Stimulated activated CD8-positive, alpha-beta memory T cell treated with anti-CD3 and anti-CD28 coated beads, Interleukin-12 subunit alpha, Interleukin-12 subunit beta, amount 100 ng/mL, for 24 hours (primary cell): Measurements from ENCODE around the gene ADAMTSL2.
"Not testable (repeated sequence)": the region's sequence is repeated elsewhere in the genome, so short reads cannot be mapped to it uniquely, and the experiment has no call there.

Source experiments
- DNase-seq: peaks from one replicate; pipeline ENCODE4 v3.0.0-alpha.2; 2020; ENCODE audit errors: extremely low read depth

The ADAMTSL2 gene

DNA sequence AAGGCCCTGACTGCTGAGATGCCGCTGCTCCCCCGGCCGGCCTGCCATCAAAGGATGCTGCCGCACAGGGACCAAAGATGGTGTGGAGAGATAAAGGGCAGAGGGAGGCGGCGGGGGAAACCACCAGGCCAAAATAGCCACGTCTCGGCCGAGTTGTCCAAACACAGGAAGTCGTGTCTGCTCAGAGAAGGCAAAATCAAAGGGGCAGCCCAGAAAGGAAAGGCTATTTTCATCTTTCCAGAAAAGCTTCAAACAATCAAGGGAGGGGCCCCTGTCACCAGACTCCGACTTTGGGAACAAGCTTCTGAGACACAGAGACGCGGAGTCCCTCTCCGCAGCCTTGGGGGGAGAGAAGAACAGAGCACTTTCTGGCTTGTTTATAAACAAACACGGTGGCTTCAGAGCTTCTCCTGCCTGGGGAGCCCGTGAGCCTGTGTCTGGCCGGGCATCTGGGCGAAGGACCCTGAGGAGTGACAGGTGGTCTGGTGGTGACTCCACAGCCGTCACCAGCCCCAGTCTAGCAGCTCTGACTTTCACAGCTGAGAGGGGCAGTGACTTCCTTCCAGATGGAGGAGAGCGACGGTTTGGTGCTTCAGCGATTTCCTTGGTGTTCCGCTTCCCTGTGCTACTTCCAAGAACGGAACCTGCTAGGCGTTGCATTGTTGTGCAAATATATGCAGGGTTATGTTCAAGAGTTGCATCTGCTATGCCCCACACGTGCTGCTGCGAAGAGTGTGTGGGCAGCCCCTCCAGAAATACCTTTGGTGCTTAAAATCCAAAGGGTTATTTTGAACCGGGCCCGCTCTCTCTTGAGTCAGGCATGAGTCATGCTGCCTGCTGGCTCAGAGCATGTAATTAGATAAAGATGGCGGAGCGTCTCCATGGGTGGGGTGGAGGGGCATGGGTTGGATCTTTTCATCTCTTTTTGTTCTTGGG lies 24.0 kb downstream of the ADAMTSL2 start:
- DNase-seq, result no peak

DNA sequence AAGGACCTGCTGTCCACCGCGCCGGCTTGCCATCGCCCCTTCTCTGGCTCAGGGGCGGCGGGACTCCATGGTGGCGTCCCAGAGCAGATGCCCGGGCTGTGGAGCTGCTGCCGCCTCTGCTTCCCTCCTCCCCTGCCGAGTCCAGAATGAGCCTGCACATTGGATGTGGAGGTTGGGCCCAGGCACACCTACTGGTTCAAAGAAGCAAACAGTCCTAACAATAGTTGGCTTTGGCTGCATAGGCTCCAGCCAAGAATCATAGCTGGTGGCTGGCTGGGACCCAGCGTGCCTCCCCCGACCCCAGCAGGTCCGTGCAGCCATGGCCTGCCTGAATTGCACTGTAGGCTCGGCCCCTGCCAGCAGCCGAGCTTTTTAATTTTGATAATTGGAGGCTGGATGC lies 25.8 kb downstream of the ADAMTSL2 start:
- DNase-seq, result no peak

DNA sequence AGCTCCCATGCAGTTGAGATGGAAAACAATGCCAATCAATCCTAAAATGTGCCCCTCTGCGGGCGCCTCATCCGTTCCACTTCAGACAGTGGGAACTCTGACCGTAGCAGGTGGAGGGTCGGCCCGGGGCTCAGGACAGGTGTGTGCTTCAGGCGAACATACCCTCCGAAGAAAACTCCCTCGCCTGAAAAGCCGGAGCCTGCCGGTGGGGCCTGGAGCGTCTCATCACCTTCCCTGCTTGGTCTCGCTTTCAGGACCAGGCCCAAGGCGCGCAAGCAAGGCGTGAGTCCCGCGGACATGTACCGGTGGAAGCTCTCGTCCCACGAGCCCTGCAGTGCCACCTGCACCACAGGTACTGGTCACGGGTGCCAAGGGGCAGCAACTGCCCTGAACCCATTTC lies 26.4 kb downstream of the ADAMTSL2 start:
- no peak for DNase-seq

DNA sequence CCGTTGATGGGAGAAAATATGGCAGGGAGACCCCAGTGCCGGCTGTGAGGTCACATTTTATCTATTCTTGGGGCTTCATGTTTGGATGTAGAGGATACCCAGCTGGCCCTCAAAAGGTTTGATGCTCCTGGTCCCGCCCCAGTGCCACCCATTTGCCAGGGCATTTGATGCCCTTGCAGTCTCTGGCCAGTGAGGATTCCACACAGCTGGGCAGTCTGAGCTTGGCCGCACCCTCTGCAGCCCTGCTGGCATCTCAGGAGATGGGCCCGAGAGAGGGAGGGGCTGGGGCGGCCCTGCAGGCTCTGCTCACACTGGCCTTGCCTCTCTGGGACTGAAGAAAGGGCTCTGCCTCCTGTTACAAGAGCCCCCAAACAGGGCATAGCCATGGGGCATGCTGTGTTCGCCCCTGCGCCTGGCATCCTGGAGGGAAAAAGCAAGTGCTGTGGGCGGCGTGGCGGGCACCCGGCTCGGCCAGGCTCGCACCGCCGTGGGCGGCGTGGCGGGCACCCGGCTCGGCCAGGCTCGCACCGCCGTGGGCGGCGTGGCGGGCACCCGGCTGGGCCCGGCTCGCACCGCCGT lies 27.6 kb downstream of the ADAMTSL2 start:
- no peak for DNase-seq

DNA sequence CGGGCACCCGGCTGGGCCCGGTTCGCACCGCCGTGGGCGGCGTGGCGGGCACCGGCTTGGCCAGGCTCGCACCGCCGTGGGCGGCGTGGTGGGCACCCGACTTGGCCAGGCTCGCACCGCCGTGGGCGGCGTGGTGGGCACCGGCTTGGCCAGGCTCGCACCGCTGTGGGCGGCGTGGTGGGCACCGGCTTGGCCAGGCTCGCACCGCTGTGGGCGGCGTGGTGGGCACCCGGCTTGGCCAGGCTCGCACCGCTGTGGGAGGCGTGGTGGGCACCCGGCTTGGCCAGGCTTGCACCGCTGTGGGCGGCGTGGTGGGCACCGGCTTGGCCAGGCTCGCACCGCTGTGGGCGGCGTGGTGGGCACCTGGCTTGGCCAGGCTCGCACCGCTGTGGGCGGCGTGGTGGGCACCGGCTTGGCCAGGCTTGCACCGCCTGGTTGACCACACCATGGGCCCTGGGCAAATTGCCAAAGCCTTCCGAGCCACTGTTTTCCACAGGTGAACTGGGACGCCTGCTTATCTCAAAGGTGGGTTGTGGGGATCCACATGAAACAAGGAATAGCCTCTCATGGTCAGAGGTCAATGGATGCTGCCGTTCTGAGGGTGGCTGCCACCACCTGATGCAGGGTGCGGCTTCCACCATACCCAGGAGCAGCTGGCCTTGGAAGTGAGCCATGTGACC lies 28.2 kb downstream of the ADAMTSL2 start:
- DNase-seq, result no peak

DNA sequence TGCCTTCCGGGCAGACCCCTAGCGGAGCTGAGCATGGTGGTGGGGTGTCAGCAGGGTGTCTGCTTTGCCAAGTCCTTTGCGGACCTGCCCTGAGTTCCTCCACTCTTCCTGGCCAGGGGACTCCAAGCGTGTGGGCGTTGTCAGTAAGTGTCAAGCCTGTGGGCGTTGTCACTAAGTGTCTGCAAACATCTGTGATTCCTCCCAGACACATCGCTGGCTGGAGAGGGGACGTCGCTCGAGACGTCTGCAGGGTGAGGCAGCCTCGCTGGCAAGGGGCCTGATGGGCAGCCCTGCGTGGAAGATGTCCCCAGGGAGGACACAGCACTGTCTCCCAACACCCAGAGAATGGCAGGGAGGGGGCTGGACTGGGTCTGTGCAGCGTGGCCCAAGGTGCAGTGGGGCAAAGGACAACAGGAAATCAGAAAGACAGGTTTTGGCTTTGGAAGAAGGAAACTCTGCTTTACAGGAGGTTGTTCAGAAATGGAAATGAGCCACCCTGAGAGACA lies 28.8 kb downstream of the ADAMTSL2 start:
- no peak for DNase-seq

DNA sequence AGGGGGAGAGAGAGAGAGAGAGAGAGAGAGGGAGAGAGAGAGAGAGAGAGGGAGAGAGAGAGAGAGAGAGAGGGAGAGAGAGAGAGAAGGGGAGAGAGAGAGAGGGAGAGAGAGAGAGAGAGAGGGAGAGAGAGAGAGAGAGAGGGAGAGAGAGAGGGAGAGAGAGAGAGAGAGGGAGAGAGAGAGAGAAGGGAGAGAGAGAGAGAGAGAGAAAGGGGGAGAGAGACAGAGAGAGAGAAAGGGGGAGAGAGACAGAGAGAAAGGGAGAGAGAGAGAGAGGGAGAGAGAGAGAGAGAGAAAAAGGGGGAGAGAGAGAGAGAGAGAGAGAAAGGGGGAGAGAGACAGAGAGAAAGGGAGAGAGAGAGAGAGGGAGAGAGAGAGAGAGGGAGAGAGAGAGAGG lies 29.3 kb downstream of the ADAMTSL2 start:
- not testable (repeated sequence) for DNase-seq

DNA sequence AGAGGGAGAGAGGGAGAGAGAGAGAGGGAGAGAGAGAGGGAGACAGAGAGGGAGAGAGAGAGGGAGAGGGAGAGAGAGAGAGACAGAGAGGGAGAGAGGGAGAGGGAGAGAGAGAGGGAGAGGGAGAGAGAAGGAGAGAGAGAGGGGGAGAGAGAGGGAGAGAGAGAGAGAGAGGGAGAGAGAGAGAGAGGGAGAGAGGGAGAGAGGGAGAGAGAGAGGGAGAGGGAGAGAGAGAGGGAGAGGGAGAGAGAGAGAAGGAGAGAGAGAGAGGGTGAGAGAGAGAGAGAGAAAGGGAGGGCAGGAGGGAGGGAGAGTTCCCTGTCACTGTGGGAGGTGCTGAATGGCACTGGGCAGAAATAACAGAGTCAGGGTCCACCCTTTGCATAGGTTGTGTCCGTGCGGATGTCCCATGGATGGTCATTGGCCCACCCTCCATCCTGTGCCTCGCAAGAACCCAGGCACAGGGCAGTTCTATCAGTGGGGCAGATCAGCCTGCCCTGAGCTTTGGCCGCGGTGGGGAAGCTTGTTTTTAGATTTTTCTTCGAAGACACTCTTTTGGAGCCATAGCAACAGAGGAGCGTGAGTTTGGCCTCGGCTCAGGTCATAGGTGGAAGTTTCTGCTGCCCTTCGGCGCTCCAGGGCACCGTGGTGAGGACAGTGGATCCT lies 30.1 kb downstream of the ADAMTSL2 start:
- no peak for DNase-seq

DNA sequence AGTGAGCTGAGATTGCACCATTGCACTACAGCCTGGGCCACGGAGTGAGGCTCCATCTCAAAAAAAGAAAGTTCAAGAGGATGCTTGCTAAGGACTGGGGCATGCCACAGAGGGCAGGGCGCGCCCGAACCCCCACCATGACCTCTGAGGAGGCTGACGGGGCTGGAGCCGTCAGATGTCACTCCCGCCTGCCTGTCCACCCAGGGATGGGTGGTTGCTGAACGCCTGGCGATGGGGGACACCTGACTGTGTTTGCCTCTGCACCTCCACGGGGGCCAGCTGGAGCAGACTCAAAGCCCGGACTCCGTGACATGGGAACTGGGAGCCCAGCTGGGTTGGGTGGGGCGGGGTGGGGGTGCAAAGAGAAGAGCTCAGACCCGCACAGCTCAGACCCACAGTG lies 31.9 kb downstream of the ADAMTSL2 start:
- DNase-seq, result no peak

DNA sequence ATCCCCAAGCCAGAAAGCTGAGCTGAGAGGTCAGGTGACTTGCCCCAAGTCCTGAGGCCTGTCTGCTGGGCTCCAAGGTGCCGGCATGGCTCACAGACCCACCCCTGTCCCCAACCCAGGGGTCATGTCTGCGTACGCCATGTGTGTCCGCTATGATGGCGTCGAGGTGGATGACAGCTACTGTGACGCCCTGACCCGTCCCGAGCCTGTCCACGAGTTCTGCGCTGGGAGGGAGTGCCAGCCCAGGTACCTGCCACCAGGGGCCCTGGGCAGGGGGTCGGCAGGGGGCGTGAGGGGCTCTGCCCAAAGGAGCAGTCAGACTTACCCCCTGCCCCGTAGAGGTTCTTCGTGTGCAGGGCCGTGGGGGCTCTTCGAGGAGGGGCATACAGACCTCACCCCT lies 32.3 kb downstream of the ADAMTSL2 start:
- no peak for DNase-seq

DNA sequence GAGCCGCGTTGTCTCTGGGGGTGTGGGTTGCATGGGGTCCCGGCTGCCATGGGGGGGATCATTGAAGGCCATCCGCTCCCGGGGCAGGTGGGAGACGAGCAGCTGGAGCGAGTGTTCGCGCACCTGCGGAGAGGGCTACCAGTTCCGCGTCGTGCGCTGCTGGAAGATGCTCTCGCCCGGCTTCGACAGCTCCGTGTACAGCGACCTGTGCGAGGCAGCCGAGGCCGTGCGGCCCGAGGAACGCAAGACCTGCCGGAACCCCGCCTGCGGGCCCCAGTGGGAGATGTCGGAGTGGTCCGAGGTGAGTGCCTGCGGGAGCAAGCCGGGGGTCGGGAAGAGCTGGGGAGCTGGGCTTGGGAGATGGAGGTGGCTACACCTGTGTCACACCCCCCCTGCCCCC lies 33.7 kb downstream of the ADAMTSL2 start:
- no peak for DNase-seq

DNA sequence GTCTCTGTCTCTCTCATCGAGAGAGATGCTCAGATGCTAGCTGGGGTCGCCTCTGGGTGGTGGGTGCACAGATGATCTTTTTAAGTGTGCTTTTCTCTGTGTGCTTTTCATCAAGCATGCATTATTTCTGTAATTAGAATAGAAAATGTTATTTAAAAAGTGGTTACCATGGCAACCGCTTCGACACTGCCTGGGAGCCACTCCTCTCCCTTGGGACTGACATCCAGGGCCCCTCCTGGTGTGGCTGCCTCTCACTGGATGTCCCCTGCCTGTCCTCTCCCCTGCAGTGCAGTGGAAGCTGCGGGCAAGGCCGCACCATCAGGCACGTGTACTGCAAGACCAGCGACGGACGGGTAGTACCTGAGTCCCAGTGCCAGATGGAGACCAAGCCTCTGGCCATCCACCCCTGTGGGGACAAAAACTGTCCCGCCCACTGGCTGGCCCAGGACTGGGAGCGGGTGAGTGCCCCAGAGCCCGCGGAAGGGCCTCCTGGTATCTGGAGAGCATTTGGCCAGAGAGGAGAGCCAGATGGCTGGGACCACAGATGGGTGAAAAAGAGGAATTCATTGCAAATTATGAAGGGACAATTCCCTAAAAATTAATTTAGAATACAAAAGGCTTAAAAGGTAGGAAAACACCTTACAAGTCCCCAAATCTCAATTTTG lies 34.7 kb downstream of the ADAMTSL2 start:
- no peak for DNase-seq

DNA sequence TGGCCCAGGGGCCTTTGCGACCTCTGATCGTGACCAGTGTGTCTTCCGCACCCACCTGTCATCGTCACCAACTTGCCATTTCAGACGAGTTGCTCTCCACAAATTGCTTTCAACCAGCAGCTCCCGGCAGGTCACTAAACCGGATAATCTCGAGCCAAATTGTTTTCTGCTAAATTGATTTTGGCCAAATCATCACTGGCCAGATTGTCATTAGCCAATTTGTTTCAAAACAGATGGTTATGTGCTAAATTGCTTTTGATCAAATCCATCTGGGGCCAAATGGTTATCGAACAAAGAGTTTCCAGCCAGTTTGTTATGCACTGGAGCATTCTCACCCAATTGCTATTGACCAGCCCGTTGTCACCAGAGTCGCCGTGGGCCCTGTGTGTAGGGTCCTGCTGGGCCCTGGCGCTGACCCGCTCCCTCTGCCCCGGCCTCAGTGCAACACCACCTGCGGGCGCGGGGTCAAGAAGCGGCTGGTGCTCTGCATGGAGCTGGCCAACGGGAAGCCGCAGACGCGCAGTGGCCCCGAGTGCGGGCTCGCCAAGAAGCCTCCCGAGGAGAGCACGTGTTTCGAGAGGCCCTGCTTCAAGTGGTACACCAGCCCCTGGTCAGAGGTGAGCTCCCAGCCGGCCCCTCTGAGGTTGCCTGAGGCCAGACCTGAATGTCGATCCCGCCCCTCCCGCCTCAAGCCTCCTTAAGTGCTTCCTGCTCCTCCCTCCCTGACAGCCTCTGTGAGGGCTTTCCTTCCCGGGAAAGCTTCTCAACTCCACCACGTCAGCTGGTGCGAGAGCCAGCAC lies 35.6 kb downstream of the ADAMTSL2 start:
- no peak for DNase-seq

DNA sequence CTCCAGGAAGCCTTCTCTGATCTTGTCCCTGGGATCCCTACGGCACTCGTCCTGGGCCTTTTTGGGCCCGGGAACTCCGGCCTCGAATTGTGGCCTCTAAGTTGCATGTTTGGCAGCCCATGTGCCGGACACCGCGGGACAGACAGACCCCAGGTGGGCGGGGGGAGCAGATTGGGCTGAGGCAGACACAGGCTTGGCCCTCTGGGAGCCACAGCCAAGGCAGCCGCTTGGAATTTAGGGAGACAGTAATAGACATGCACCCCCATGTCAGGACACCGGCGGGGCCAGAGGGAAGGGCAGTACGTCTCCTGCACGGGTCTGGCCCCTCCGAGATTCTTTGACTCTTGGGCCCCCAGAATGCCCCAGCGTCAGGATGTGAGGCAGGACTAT lies 36.2 kb downstream of the ADAMTSL2 start:
- no peak for DNase-seq

DNA sequence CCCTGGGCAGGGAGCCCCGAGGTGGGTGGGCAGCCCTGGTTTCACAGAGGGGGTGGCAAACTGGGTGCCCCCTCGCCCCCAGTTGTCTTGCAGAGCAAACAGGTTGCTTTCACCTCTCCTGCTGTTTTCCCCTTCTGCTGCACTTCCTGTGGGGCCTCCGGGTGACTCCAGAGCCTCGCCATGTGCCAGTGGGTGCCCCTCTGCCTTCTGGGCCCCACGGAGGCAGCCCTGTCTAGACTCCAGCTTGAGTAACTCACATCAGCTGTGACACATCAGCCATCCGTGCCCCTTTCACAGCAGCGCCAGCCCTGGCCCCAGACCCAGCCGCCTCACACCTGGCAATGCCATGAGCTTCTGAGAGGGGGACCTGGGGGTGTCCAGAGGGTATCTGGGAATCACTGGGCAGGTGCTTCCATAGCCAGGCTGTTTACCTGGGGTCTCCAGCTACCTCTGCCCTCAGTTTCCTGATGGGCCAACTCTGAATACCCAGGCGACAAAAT lies 36.9 kb downstream of the ADAMTSL2 start:
- no peak for DNase-seq

DNA sequence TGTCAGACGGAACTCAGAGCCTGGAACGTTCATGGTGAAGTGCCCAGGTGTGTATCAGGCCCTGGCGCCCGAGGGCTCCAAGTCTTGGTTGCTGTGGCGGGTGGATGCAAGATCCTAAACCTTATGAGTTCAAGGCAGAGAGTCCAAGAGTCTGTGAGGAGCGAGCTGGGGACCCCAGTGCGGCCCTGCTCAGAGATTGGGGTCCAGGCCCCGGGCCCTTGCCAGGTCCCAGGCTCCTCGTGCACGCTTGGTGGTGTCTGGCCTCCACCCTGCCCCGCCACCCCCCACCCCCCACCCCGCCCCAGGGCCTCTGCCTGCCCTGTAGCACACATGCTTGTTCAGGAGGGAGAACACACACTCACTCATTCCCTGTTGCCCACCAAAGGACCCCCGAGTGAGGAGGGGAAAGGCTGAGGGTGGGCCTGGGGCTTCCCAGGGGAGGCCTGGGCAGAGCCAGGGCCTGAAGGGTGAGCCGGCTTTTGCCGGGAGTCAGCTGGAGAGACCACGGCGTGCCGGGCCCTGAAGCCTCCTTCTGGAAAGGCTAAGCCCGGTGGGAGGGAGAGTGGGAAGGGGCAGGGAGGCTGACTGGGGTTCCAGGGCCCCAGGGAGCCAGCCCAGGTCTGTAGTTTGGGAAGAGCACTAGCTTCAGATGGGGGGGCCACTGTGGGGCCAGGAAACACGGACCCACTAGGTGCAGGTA lies 37.5 kb downstream of the ADAMTSL2 start:
- no peak for DNase-seq

DNA sequence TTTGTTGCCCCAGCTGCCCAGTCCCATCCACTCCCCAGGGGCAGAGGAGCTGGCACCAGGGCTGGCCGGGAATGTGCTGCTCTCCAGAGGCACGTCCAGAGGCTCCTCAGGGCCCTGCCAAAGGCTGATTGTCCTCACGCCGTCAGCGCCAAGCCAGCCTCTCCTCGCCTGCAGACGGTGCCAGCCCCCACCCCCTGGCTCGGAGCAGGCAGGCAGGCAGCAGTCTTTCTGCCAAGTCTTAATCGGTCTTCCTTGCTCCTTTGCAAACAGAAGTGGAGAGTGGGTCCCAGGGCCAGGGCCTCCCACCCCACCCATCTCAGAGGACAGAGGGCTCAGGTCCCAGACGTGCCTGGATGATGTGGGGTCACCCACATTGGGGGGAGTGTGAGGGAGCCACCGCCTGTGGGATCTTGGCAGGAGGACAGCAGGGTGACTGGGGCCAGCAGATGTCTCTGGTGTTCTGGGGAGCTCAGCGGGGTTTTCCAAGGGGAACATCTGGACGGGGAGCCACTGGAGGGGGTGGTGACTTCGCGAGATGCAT lies 38.4 kb downstream of the ADAMTSL2 start:
- DNase-seq, result no peak

DNA sequence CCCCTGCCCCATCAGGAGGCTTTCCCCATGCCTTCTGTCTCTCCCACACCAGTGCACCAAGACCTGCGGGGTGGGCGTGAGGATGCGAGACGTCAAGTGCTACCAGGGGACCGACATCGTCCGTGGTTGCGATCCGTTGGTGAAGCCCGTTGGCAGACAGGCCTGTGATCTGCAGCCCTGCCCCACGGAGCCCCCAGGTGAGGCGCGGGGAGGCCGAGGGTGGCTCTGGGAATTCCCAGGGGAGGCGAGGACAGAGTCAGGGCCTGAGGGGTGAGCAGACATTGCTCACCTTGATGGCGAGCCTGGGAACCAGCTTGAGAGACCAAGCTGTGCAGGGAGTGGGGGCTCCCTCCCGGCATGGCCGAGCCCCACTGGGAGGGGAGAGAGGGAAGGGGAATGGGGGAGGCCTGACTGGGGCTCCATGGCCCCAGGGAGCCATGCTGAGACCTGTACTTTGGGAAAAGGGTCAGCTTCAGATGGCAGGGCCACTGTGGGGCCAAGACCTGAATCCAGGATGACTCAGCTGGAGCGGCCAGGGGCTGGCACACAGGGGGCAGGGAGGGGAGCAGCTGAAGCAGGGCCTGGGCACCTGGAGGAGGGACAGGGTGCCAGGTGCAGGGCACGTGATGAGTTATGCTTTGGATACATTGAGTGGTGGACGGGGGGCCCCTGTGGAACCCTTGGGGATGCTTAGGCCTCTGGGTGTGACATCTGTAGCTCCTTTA lies 39.4 kb downstream of the ADAMTSL2 start:
- DNase-seq, result no peak

DNA sequence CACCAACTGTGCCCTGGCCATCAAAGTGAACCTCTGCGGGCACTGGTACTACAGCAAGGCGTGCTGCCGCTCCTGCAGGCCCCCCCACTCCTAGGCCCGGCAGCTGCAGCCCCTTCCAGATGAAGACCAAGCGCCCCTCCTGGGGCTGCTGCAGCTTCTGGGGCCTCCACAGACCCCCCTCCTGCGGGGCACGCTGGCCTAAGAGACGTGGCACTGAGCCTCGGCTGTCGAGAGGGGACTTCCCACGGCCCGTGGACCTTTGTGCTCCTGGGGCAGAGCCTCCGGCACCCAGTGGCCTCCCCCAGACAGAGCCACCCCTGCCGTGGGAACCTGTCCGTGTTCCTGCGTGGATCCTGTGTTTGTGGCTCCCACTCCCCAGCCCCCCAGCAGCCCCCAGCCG lies 40.3 kb downstream of the ADAMTSL2 start:
- no peak for DNase-seq
